Stomach smooth muscle (tissue), 2 donors: Measurements from ENCODE around the gene BARX1.
"Not testable (repeated sequence)": the region's sequence is repeated elsewhere in the genome, so short reads cannot be mapped to it uniquely, and the experiment has no call there.

Experiments used
- H3K27ac ChIP-seq: one replicate; pipeline ENCODE4 v1.7.0; 2013; ENCODE audit warnings: mild to moderate bottlenecking, low read length, inconsistent platforms
- H3K27me3 ChIP-seq, 2 donors: one replicate each; pipeline ENCODE4 v1.7.0; 2013; ENCODE audit warnings: low read length in 2 of 2; ENCODE audit not compliant: insufficient read depth in 2 of 2, control insufficient read depth in 1 of 2
- H3K36me3 ChIP-seq, 2 donors: one replicate each; pipeline ENCODE4 v1.7.0; 2013; ENCODE audit warnings: low read length in 2 of 2; ENCODE audit not compliant: control insufficient read depth in 2 of 2, insufficient read depth in 2 of 2
- H3K4me1 ChIP-seq: one replicate; pipeline ENCODE4 v1.7.0; 2013; ENCODE audit warnings: low read length; ENCODE audit not compliant: control insufficient read depth, insufficient read depth
- H3K4me3 ChIP-seq, 2 donors: one replicate each; pipeline ENCODE4 v1.7.0; 2013; ENCODE audit warnings: low read length in 2 of 2
- H3K9ac ChIP-seq, 2 donors: one replicate each; pipeline ENCODE4 v1.7.0; 2013; ENCODE audit warnings: low read length in 2 of 2, mild to moderate bottlenecking in 1 of 2
- H3K9me3 ChIP-seq, 2 donors: one replicate each; pipeline ENCODE4 v1.7.0; 2013; ENCODE audit warnings: low read length in 2 of 2; ENCODE audit not compliant: control insufficient read depth in 2 of 2
- donor health status: healthy.
- donor health status: Pancreatic carcinoma.

The BARX1 gene

DNA sequence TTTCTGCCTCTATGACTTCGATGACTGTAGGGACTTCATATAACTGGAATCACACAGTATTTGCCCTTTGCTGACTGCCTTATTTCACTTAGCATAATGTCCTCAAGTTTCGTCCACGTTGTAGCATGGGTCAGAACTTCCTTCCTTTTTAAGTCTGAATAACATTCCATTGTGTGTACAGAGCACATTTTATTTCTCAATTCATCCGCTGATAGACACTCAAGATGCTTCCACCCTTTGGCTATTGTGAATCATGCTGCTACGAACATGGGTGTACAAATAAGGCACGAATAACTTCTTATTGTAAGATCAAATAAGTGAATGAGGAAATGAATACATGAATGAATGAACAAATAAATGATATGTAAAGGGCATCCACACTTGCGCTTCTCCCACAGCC is 13.0 kb downstream of the BARX1 start:
- H3K4me1 ChIP-seq: peaks cover 45% of the 10 kb centered on the region
- no peaks in the 10 kb centered on the region for H3K9me3 ChIP-seq
- peaks cover 0 to 2% of the 10 kb centered on the region in 2 donors for H3K27me3 ChIP-seq
- no peak overlapping the region for H3K27ac ChIP-seq
- no peak overlapping the region for H3K9ac ChIP-seq
- no peaks in the 10 kb centered on the region for H3K36me3 ChIP-seq
- no peak overlapping the region for H3K4me3 ChIP-seq

DNA sequence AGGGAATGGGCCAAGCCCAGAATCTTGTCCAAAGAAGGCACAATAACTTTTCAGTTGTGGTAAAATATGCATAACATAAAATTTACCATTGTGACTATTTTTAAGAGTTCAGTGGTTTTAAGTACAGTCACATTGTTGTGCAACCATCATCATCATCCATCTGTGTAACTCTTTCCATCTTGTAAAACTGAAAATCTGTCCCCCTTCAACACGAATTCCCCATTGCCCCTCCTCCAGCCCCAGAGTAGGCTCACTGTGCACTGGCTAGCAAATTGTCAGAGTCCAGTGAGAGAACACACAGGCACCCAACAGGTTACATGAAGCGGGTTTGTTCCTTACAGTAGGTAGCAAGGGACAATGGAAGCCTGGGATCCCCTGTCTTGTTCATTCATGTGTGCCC is 13.7 kb downstream of the BARX1 start:
- peaks cover 40% of the 10 kb centered on the region for H3K4me1 ChIP-seq
- no peaks in the 10 kb centered on the region for H3K9me3 ChIP-seq
- H3K27me3 ChIP-seq: peaks cover 0 to 1% of the 10 kb centered on the region in 2 donors

DNA sequence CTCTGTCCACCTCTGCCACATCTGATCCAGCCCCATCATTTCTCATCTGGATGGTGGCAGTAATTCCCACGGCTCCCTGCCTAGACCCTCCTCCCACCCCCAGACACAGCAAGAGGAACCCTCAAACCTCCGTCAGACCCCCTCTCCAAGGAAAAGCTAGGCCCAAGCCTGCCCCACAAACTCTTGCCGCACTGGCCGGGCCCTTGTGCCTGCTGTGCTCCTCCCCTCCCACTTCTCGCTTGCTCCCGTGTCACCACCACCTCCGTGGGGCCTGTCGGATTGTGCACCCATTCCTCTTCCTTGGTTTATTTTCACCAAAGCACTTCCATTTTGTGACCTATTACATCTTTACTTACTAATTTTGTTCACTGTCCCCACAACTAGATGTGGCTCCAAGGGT is 14.2 kb downstream of the BARX1 start:
- no peak overlapping the region for H3K27ac ChIP-seq
- peaks cover 35% of the 10 kb centered on the region for H3K4me1 ChIP-seq
- no peaks in the 10 kb centered on the region for H3K9me3 ChIP-seq
- H3K27me3 ChIP-seq: no peaks in the 10 kb centered on the region
- H3K9ac ChIP-seq: no peak overlapping the region
- H3K4me3 ChIP-seq: no peak overlapping the region
- H3K36me3 ChIP-seq: no peaks in the 10 kb centered on the region

More for the DNA sequence above, 13.7 kb downstream of the BARX1 start:
- H3K4me3 ChIP-seq: no peak overlapping the region
- no peak overlapping the region for H3K9ac ChIP-seq
- H3K27ac ChIP-seq: no peak overlapping the region
- no peaks in the 10 kb centered on the region for H3K36me3 ChIP-seq

DNA sequence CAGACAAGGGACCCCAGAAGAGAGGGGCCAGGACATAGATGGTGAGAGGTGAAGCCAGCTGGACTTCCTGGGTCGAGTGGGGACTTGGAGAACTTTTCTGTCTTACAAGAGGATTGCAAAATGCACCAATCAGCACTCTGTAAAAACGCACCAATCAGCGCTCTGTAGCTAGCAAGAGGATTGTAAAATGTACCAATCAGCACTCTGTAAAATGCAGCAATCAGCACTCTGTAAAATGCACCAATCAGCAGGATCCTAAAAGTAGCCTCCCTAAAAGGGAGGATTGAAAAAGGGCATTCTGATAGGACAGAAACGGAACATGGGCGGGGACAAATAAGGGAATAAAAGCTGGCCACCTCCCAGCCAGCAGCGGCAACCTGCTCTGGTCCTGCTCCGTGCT is 15.6 kb downstream of the BARX1 start:
- H3K4me1 ChIP-seq: peaks cover 21% of the 10 kb centered on the region
- not testable (repeated sequence) for H3K4me3 ChIP-seq, H3K36me3 ChIP-seq, H3K27me3 ChIP-seq, H3K9me3 ChIP-seq, H3K9ac ChIP-seq, H3K27ac ChIP-seq

- Histone ChIP-seq H3K27me3 (no peaks in the 10 kb centered on the region), H3K9ac (no peak overlapping the region), H3K36me3 (no peaks in the 10 kb centered on the region), H3K4me3 (no peak overlapping the region), H3K4me1 (no peaks in the 10 kb centered on the region), H3K9me3 (no peaks in the 10 kb centered on the region), H3K27ac (no peak overlapping the region)
Observed at GRCh38 chr9:93937193-93937592, 18.0 kb downstream of the BARX1 start.

DNA sequence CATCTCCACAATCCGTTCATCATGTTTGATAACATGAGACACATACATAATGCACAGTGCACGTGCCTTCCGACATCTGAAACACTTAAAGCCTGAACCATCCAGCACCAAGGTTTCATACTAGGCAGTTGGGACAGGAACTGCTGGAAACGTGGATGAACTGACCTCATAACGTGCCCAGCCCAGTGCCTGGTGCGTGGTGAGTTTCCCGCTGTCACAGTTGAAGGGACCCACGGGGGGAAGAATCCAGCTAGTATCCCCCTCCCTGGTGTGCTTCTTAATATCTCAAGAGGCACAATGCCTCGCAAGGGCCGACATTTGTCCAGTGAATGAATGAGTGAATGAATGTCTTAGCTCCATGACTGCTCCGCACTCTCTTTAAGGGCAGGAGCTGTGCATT is 23.2 kb downstream of the BARX1 start:
- no peaks in the 10 kb centered on the region for H3K4me1 ChIP-seq
- H3K27me3 ChIP-seq: no peaks in the 10 kb centered on the region
- H3K36me3 ChIP-seq: no peaks in the 10 kb centered on the region
- no peak overlapping the region for H3K9ac ChIP-seq
- no peak overlapping the region for H3K27ac ChIP-seq
- no peak overlapping the region for H3K4me3 ChIP-seq
- no peaks in the 10 kb centered on the region for H3K9me3 ChIP-seq

DNA sequence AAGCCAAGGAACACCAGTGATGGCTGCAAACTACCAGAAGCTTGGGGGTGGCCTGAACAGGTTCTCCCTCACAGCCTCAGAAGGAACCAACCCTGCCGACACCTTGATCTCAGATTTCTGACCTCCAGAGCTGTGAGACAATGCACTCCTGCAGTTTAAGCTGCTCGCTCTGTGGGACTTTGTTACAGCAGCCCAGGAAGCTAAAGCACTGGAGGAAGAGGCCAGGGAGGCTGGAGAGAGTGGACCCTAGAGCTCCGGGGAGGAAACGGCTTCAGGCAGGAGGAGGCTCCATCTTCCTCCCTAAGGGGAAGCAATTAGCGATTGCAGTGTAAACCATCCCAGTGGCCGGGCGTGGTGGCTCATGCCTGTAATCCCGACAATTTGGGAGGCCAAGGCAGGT is 25.1 kb downstream of the BARX1 start:
- H3K9me3 ChIP-seq: no peaks in the 10 kb centered on the region
- H3K27me3 ChIP-seq: no peaks in the 10 kb centered on the region
- no peaks in the 10 kb centered on the region for H3K4me1 ChIP-seq
- H3K4me3 ChIP-seq: no peak overlapping the region
- no peak overlapping the region for H3K9ac ChIP-seq
- no peaks in the 10 kb centered on the region for H3K36me3 ChIP-seq
- H3K27ac ChIP-seq: no peak overlapping the region

- H3K27me3 ChIP-seq: no peaks in the 10 kb centered on the region
- H3K27ac ChIP-seq: no peak overlapping the region
Observed at GRCh38 chr9:93929231-93929630, 25.9 kb downstream of the BARX1 start.

DNA sequence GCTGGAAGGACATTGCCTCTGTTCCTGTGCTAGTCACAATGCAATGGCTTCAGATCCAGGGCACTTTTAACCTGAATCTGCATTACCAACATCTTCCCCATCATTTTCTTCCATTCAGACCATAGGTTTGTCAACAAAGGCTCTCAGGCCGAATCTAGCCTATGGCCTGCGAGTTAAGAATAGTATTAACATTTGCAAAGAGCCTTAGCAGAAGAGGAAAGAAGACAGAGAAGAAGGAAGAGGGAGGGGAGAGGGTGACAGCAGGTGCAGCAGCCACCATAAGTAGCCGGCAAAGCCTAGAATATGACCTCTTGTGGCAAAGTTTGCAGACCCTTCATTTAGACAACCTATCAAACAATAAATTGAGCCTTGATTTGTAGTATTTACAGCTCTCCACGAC is 32.6 kb downstream of the BARX1 start:
- no peak overlapping the region for H3K9ac ChIP-seq

More at GRCh38 chr9:93929231-93929630, 25.9 kb downstream of the BARX1 start:
- Histone ChIP-seq H3K4me3 (no peak overlapping the region), H3K9ac (no peak overlapping the region), H3K36me3 (no peaks in the 10 kb centered on the region), H3K9me3 (no peaks in the 10 kb centered on the region), H3K4me1 (no peaks in the 10 kb centered on the region)

GRCh38 chr9:93920131-93920800 is 34.9 kb downstream of the BARX1 start:
- Histone ChIP-seq H3K27me3 (no peaks in the 10 kb centered on the region), H3K9ac (no peak overlapping the region), H3K4me1 (no peaks in the 10 kb centered on the region), H3K4me3 (no peak overlapping the region), H3K9me3 (no peaks in the 10 kb centered on the region), H3K27ac (no peak overlapping the region), H3K36me3 (no peaks in the 10 kb centered on the region)

More for the DNA sequence above, 32.6 kb downstream of the BARX1 start:
- Histone ChIP-seq H3K36me3 (no peaks in the 10 kb centered on the region), H3K27me3 (no peaks in the 10 kb centered on the region), H3K4me1 (no peaks in the 10 kb centered on the region), H3K9me3 (no peaks in the 10 kb centered on the region), H3K4me3 (no peak overlapping the region), H3K27ac (no peak overlapping the region)

DNA sequence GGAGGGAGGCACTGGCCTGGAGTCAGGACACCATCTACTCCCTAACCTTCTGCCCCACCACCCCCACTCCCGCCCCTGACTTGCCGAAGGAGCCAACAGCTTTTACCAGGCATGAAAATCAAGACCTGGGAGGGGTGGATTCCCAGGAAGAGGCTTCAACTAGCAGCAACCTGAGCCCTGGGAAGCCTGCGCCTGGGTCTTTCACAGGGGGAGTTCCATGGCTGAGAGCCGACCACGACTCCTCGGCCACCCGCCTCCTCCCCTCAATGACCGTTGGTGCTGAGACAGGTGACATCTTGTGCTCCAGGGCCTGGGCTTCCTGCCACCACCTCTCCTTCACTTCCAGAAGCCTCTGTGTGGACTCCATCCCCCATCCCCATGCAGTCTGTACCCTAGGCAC is 37.1 kb downstream of the BARX1 start:
- Histone ChIP-seq H3K36me3 (no peaks in the 10 kb centered on the region), H3K4me3 (no peak overlapping the region), H3K9me3 (no peaks in the 10 kb centered on the region), H3K27ac (no peak overlapping the region), H3K4me1 (peaks cover under 1% of the 10 kb centered on the region), H3K9ac (no peak overlapping the region), H3K27me3 (no peaks in the 10 kb centered on the region)
